ENCODE measurements around the gene SLC17A3. TPM values are rescaled to one million over a fixed set of nuclear protein-coding genes. Genes with fewer than 3 reads are reported as not detected.

SLC17A3 gene
- polyA plus RNA-seq (2013, experiment 1 of 2): not detected
- not detected for polyA plus RNA-seq (2013, experiment 2 of 2)

DNA sequence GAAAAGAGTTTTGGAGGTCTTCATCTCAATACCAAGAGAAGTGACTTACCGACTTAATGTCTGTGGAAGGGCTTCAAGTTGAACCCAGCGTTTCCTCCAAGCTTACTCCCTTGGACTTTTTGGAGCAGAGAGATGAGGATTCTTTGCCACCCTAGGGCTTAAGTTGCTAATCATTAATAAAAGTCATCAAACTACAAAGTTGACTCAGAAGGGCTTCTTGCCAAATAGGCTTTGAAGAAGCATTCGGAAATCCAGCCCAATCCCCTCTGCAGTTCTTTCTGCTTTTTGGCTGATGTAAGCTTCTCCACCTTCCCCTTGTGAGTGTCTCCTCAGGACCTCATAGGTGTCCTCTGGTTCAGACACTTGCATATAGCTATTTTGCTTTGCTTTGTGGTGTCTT, at the start of gene SLC17A3:
SLC17A3 (minus strand) TSS at position 126 of the 400 bp plus-strand sequence. CDS start 5,856 bp downstream, outside the sequence.
- Histone ChIP-seq H3K4me1 (ENCODE audit: control insufficient read depth, low read depth, low read length) (no peaks in the 10 kb centered on the region), H4K8ac (ENCODE audit: low read depth, low read length) (no peak within 1 kb of the TSS), H3K27ac (ENCODE audit: low read depth, low read length) (no peak within 1 kb of the TSS), H3K9ac (ENCODE audit: low read length) (no peak within 1 kb of the TSS), H3K27me3 (ENCODE audit: insufficient read depth, low read length, poor library complexity) (no peaks in the 10 kb centered on the region), H3K79me1 (ENCODE audit: low read length) (no peaks in the 10 kb centered on the region), H2BK5ac (ENCODE audit: low read length) (no peak within 1 kb of the TSS), H4K5ac (ENCODE audit: low read length) (no peak within 1 kb of the TSS), H3K56ac (ENCODE audit: low read length) (no peak within 1 kb of the TSS), H3K79me2 (ENCODE audit: control insufficient read depth, insufficient read depth, low read length) (no peaks in the 10 kb centered on the region), H2BK15ac (replicated peaks; ENCODE audit: low read depth) (no peak within 1 kb of the TSS), H3K23ac (ENCODE audit: low read length) (no peak within 1 kb of the TSS), H3K4me3 (ENCODE audit: low read length) (no peak within 1 kb of the TSS), H3K36me3 (ENCODE audit: control insufficient read depth, insufficient read depth, low read length) (no peaks in the 10 kb centered on the region), H3K4ac (ENCODE audit: low read depth, low read length) (no peak within 1 kb of the TSS), H2AK5ac (ENCODE audit: low read length) (no peak within 1 kb of the TSS), H3K18ac (ENCODE audit: low read length) (no peak within 1 kb of the TSS), H2BK120ac (ENCODE audit: low read depth, low read length) (no peak within 1 kb of the TSS), H3K4me2 (ENCODE audit: low read length) (no peak within 1 kb of the TSS)
- DNase-seq: no peak
- no CpG with 5 or more reads among the region's 3 CpGs for WGBS (ENCODE audit: extremely low coverage, insufficient coverage, low lambda C conversion rate)

- no peak overlapping the region for H4K5ac ChIP-seq (ENCODE audit: low read length)
- H2BK15ac ChIP-seq (replicated peaks; ENCODE audit: low read depth): no peak overlapping the region
- H3K4me1 ChIP-seq (ENCODE audit: control insufficient read depth, low read depth, low read length): no peaks in the 10 kb centered on the region
- no peak overlapping the region for H3K18ac ChIP-seq (ENCODE audit: low read length)
- no peak overlapping the region for H3K4me3 ChIP-seq (ENCODE audit: low read length)
- no peak overlapping the region for H3K23ac ChIP-seq (ENCODE audit: low read length)
- H3K36me3 ChIP-seq (ENCODE audit: control insufficient read depth, insufficient read depth, low read length): no peaks in the 10 kb centered on the region
- H3K79me2 ChIP-seq (ENCODE audit: control insufficient read depth, insufficient read depth, low read length): no peaks in the 10 kb centered on the region
- no peak overlapping the region for H2AK5ac ChIP-seq (ENCODE audit: low read length)
- DNase-seq: no peak
- no peak overlapping the region for H3K4me2 ChIP-seq (ENCODE audit: low read length)
- H3K56ac ChIP-seq (ENCODE audit: low read length): no peak overlapping the region
- no peak overlapping the region for H2BK5ac ChIP-seq (ENCODE audit: low read length)
- no peak overlapping the region for H2BK120ac ChIP-seq (ENCODE audit: low read depth, low read length)
- WGBS (ENCODE audit: extremely low coverage, insufficient coverage, low lambda C conversion rate): no CpG with 5 or more reads among the region's 2 CpGs
- no peaks in the 10 kb centered on the region for H3K27me3 ChIP-seq (ENCODE audit: insufficient read depth, low read length, poor library complexity)
- no peak overlapping the region for H3K4ac ChIP-seq (ENCODE audit: low read depth, low read length)
- no peak overlapping the region for H4K8ac ChIP-seq (ENCODE audit: low read depth, low read length)
- no peak overlapping the region for H3K9ac ChIP-seq (ENCODE audit: low read length)
- H3K79me1 ChIP-seq (ENCODE audit: low read length): no peaks in the 10 kb centered on the region
- H3K27ac ChIP-seq (ENCODE audit: low read depth, low read length): no peak overlapping the region
Measured at GRCh38 chr6:25922301-25922700, 48.3 kb upstream of the SLC17A3 start.

DNA sequence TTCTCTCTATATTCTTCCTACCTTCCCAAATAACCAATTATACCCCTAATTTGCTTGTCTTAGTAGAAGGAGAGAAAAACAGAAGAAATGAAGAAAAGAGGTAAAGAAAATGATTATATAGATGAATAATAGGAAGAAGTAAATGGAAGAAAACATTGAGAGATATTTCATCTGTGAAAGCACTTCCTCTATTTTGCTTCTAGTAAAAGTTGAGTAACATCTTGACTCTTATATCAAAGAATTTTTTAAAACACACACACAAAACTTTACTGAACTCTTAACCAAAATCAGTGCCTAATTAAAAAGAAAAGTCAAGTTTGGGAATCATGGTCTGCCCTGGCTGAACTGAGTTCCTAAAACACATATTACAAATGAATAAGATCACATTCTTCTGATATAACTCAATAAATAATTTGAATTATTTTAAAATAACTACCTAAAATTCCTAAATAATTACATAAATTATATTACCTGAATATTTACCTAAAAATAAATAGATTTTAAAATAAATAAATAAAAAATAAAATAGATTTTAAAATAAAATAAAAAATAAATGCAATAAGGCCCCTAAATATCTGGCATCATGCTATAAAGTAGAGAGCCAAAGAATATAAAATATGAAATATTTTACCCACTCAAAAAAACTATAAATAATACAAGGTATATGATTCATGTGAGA, 47.6 kb upstream of the SLC17A3 start:
- H3K36me3 ChIP-seq (ENCODE audit: control insufficient read depth, insufficient read depth, low read length): no peaks in the 10 kb centered on the region
- no peak overlapping the region for H4K5ac ChIP-seq (ENCODE audit: low read length)
- no peaks in the 10 kb centered on the region for H3K79me2 ChIP-seq (ENCODE audit: control insufficient read depth, insufficient read depth, low read length)
- no peak for DNase-seq
- no peak overlapping the region for H3K4ac ChIP-seq (ENCODE audit: low read depth, low read length)
- no peak overlapping the region for H3K27ac ChIP-seq (ENCODE audit: low read depth, low read length)
- H3K9ac ChIP-seq (ENCODE audit: low read length): no peak overlapping the region
- H2AK5ac ChIP-seq (ENCODE audit: low read length): no peak overlapping the region
- H4K8ac ChIP-seq (ENCODE audit: low read depth, low read length): no peak overlapping the region
- H3K56ac ChIP-seq (ENCODE audit: low read length): no peak overlapping the region
- no peaks in the 10 kb centered on the region for H3K4me1 ChIP-seq (ENCODE audit: control insufficient read depth, low read depth, low read length)
- H2BK120ac ChIP-seq (ENCODE audit: low read depth, low read length): no peak overlapping the region
- no peaks in the 10 kb centered on the region for H3K79me1 ChIP-seq (ENCODE audit: low read length)
- no peak overlapping the region for H3K4me3 ChIP-seq (ENCODE audit: low read length)
- H2BK15ac ChIP-seq (replicated peaks; ENCODE audit: low read depth): no peak overlapping the region
- no peak overlapping the region for H3K4me2 ChIP-seq (ENCODE audit: low read length)
- no peak overlapping the region for H2BK5ac ChIP-seq (ENCODE audit: low read length)
- no peak overlapping the region for H3K18ac ChIP-seq (ENCODE audit: low read length)
- no peaks in the 10 kb centered on the region for H3K27me3 ChIP-seq (ENCODE audit: insufficient read depth, low read length, poor library complexity)
- H3K23ac ChIP-seq (ENCODE audit: low read length): no peak overlapping the region

DNA sequence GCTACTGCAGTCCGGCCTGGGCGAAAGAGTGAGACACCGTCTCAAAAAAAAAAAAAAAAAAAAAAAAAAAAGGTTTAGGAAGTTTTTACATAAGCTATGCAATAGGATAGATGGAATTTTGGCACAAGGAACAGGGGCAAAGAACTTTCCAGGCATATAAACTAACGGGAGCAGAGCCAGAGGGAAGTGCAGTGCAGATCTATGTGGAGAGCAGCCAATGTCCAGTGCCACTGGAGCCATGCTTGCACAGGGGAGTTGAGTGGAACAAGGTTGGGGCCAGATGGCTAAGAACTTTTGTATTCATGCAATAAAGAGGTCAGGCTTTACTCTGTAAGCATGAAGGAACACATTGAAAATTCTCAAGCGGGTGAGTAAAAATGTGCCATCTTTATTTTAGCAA, 45.6 kb upstream of the SLC17A3 start:
- Histone ChIP-seq H3K4me2 (ENCODE audit: low read length) (no peak overlapping the region), H3K23ac (ENCODE audit: low read length) (no peak overlapping the region), H3K4me1 (ENCODE audit: control insufficient read depth, low read depth, low read length) (no peaks in the 10 kb centered on the region), H3K56ac (ENCODE audit: low read length) (no peak overlapping the region), H3K4ac (ENCODE audit: low read depth, low read length) (no peak overlapping the region), H3K79me1 (ENCODE audit: low read length) (no peaks in the 10 kb centered on the region), H2BK120ac (ENCODE audit: low read depth, low read length) (no peak overlapping the region), H3K18ac (ENCODE audit: low read length) (no peak overlapping the region), H3K79me2 (ENCODE audit: control insufficient read depth, insufficient read depth, low read length) (no peaks in the 10 kb centered on the region), H2AK5ac (ENCODE audit: low read length) (no peak overlapping the region), H3K27ac (ENCODE audit: low read depth, low read length) (no peak overlapping the region), H2BK5ac (ENCODE audit: low read length) (no peak overlapping the region), H4K8ac (ENCODE audit: low read depth, low read length) (no peak overlapping the region), H3K27me3 (ENCODE audit: insufficient read depth, low read length, poor library complexity) (no peaks in the 10 kb centered on the region), H4K5ac (ENCODE audit: low read length) (no peak overlapping the region), H3K36me3 (ENCODE audit: control insufficient read depth, insufficient read depth, low read length) (no peaks in the 10 kb centered on the region), H2BK15ac (replicated peaks; ENCODE audit: low read depth) (no peak overlapping the region), H3K4me3 (ENCODE audit: low read length) (no peak overlapping the region), H3K9ac (ENCODE audit: low read length) (no peak overlapping the region)
- no CpG with 5 or more reads among the region's 5 CpGs for WGBS (ENCODE audit: extremely low coverage, insufficient coverage, low lambda C conversion rate)
- no peak for DNase-seq

DNA sequence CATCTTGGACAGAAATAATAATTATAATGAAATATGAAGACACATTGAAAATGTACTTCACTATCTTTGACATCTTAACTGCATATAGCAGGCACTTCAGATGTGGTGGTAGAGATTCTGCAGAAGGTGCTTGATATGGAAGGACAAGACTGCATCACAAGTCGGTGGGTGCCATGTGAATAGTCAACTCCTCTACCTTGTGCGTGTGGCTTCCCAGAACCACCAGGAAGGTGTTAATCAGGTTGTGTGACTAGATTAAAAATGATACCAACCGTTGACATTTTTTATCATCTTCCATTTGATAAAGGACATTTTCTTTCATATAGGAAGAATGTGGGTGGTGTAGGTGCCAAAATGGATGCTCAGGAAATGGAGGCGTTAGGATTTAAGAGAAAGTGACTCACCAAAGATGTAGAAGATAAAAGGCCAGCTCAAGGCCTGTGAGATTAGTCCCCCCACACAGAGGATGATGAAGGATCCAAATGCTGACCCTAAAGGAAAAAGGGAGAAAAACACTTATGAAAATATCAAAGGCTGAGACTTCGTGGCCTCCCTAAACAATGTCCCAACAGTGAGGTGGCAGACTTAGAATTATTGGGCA, 44.1 kb upstream of the SLC17A3 start:
- Histone ChIP-seq H2BK5ac (ENCODE audit: low read length) (no peak overlapping the region), H2AK5ac (ENCODE audit: low read length) (no peak overlapping the region), H3K23ac (ENCODE audit: low read length) (no peak overlapping the region), H4K8ac (ENCODE audit: low read depth, low read length) (no peak overlapping the region), H3K36me3 (ENCODE audit: control insufficient read depth, insufficient read depth, low read length) (no peaks in the 10 kb centered on the region), H3K4me3 (ENCODE audit: low read length) (no peak overlapping the region), H3K27me3 (ENCODE audit: insufficient read depth, low read length, poor library complexity) (no peaks in the 10 kb centered on the region), H3K9ac (ENCODE audit: low read length) (no peak overlapping the region), H3K79me2 (ENCODE audit: control insufficient read depth, insufficient read depth, low read length) (no peaks in the 10 kb centered on the region), H2BK120ac (ENCODE audit: low read depth, low read length) (no peak overlapping the region), H3K4ac (ENCODE audit: low read depth, low read length) (no peak overlapping the region), H4K5ac (ENCODE audit: low read length) (no peak overlapping the region), H3K4me2 (ENCODE audit: low read length) (no peak overlapping the region), H3K79me1 (ENCODE audit: low read length) (no peaks in the 10 kb centered on the region), H3K18ac (ENCODE audit: low read length) (no peak overlapping the region), H3K4me1 (ENCODE audit: control insufficient read depth, low read depth, low read length) (no peaks in the 10 kb centered on the region), H3K27ac (ENCODE audit: low read depth, low read length) (no peak overlapping the region), H2BK15ac (replicated peaks; ENCODE audit: low read depth) (no peak overlapping the region), H3K56ac (ENCODE audit: low read length) (no peak overlapping the region)
- DNase-seq: no peak
- WGBS (ENCODE audit: extremely low coverage, insufficient coverage, low lambda C conversion rate): no CpG with 5 or more reads among the region's 5 CpGs
